Ishikawa (cell line): Measurements from ENCODE around the gene NOS1.

ENCODE experiments used
- CEBPB ChIP-seq: IDR thresholded peaks from 2 replicates; pipeline ENCODE4 v1.6.1; 2012
- FOXM1 ChIP-seq: IDR thresholded peaks from 2 replicates; pipeline ENCODE4 v1.6.1; 2012; ENCODE audit warnings: low read depth, borderline replicate concordance
- REST ChIP-seq: IDR thresholded peaks from 2 replicates; pipeline ENCODE4 v1.6.1; 2012; ENCODE audit warnings: low read depth, mild to moderate bottlenecking
- TAF1 ChIP-seq: IDR thresholded peaks from 2 replicates; pipeline ENCODE4 v1.6.1; 2012; ENCODE audit warnings: low read depth, mild to moderate bottlenecking
- YY1 ChIP-seq: IDR thresholded peaks from 2 replicates; pipeline ENCODE4 v1.6.1; 2012; ENCODE audit warnings: low read depth

GRCh38 chr12:117342247-117342646 is 19.2 kb downstream of the NOS1 start:
- TF ChIP-seq FOXM1 (no peak), YY1 (no peak), CEBPB (no peak), REST (no peak), TAF1 (no peak)
